Muscle layer of colon (tissue), 2 donors: ENCODE measurements around the gene ATP6V0E1.
"Not testable (repeated sequence)": the region's sequence is repeated elsewhere in the genome, so short reads cannot be mapped to it uniquely, and the experiment has no call there.

Source experiments
- H3K27ac ChIP-seq: one replicate; pipeline ENCODE4 v1.7.0; 2013; ENCODE audit warnings: low read depth, mild to moderate bottlenecking, low read length, moderate library complexity
- H3K27me3 ChIP-seq, 2 donors: one replicate each; pipeline ENCODE4 v1.7.0; 2013; ENCODE audit warnings: low read length in 2 of 2, mild to moderate bottlenecking in 2 of 2; ENCODE audit not compliant: insufficient read depth in 2 of 2, control insufficient read depth in 1 of 2
- H3K36me3 ChIP-seq: one replicate; pipeline ENCODE4 v1.7.0; 2013; ENCODE audit warnings: mild to moderate bottlenecking, low read length; ENCODE audit not compliant: insufficient read depth
- H3K4me1 ChIP-seq: one replicate; pipeline ENCODE4 v1.7.0; 2013; ENCODE audit warnings: mild to moderate bottlenecking, low read length; ENCODE audit not compliant: insufficient read depth
- H3K4me3 ChIP-seq, 2 donors: one replicate each; pipeline ENCODE4 v1.7.0; 2013; ENCODE audit warnings: low read length in 2 of 2, low read depth in 1 of 2, mild to moderate bottlenecking in 1 of 2, moderate library complexity in 1 of 2
- H3K9ac ChIP-seq: one replicate; pipeline ENCODE4 v1.7.0; 2013; ENCODE audit warnings: low read length
- H3K9me3 ChIP-seq: one replicate; pipeline ENCODE4 v1.7.0; 2013; ENCODE audit warnings: mild to moderate bottlenecking, low read length
- donor health status: abdominal sarcoma.
- donor health status: Adenocarcinoma of cecum.

The ATP6V0E1 gene

GRCh38 chr5:173041881-173042762 lies 58.6 kb downstream of the ATP6V0E1 start:
- Histone ChIP-seq H3K9me3 (no peaks in the 10 kb centered on the region), H3K9ac (no peak overlapping the region), H3K4me3 (no peak overlapping the region), H3K27me3 (no peaks in the 10 kb centered on the region), H3K36me3 (no peaks in the 10 kb centered on the region), H3K4me1 (no peaks in the 10 kb centered on the region), H3K27ac (no peak overlapping the region)

- Histone ChIP-seq H3K9me3 (no peaks in the 10 kb centered on the region), H3K27ac (no peak overlapping the region), H3K4me3 (no peak overlapping the region), H3K27me3 (no peaks in the 10 kb centered on the region), H3K4me1 (no peaks in the 10 kb centered on the region), H3K36me3 (no peaks in the 10 kb centered on the region), H3K9ac (no peak overlapping the region)
Observed at GRCh38 chr5:173042763-173043107, 59.2 kb downstream of the ATP6V0E1 start.

DNA sequence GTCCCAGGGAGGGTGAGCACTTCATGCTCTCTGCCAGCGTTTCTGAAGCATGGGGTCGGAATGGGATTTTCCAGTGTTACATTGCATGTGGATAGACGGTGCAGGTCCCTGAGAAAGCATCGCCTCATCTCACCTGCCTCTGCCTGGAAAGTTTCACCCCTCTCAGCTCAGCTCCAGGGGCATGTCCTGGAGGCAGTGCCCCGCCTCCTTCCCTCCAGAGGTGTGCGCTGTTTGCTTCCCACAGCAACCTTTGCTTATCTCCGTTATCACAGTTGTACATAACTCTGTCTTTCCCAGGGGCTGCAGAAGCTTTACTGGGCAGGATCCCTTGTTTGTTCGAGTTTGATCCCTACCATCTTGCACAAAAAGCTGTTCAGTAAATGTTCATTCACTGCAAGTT lies 61.9 kb downstream of the ATP6V0E1 start:
- H3K36me3 ChIP-seq = no peaks in the 10 kb centered on the region
- no peak overlapping the region for H3K4me3 ChIP-seq
- H3K9ac ChIP-seq = no peak overlapping the region
- H3K27me3 ChIP-seq = no peaks in the 10 kb centered on the region
- H3K4me1 ChIP-seq = no peaks in the 10 kb centered on the region
- no peak overlapping the region for H3K27ac ChIP-seq
- H3K9me3 ChIP-seq = no peaks in the 10 kb centered on the region

DNA sequence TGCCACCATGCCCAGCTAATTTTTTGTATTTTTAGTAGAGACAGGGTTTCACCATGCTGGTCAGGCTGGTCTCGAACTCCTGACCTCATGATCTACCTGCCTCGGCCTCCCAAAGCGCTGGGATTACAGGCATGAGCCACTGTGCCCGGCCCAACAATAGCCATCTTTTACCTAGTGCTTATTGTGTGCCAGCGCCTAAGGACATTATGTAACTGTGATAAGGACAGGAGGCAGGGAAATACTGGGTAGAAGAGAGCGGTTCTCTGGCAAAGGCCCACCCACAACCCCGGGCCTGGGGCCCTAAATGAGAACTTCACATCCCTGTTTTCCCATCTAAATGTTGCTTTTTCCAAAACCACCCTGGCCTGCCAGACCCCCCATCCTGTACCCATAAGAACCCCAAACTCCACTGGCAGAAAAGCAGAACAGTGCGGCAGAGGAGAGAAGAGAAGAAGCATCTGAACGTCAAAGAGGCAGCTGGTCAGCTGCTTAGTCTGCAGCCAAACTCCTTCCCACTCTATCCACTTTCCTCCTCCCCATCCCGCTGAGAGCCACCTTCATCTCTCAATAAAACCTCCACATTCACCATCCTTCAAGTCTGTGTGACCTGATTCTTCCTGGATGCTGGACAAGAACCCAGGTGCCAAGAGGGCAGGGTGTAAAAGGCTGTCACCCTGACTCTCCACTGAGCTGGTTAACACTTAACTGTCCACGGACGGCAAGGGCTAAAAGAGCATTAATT lies 63.7 kb downstream of the ATP6V0E1 start:
- not testable (repeated sequence) for H3K4me1 ChIP-seq

DNA sequence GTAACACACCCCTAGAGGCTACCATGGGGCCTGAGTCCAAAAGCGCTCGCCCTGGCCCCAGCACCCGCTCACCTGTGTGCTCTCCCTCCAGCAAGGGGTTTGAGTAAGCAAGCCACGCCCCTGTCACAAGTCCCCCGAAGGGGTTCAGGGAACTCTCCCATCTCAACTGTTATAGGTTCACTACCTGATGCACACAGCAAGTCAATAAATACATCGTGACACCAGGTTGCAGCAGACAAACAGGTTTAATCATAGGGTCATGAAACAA lies 64.2 kb downstream of the ATP6V0E1 start:
- no peak overlapping the region for H3K9ac ChIP-seq
- H3K4me3 ChIP-seq = no peak overlapping the region
- no peak overlapping the region for H3K27ac ChIP-seq
- no peaks in the 10 kb centered on the region for H3K27me3 ChIP-seq
- H3K9me3 ChIP-seq = no peaks in the 10 kb centered on the region
- H3K4me1 ChIP-seq = peaks cover 4% of the 10 kb centered on the region
- no peaks in the 10 kb centered on the region for H3K36me3 ChIP-seq

More for the DNA sequence above, 63.7 kb downstream of the ATP6V0E1 start:
- not testable (repeated sequence) for H3K9ac ChIP-seq, H3K36me3 ChIP-seq, H3K27ac ChIP-seq, H3K4me3 ChIP-seq, H3K27me3 ChIP-seq, H3K9me3 ChIP-seq

- Histone ChIP-seq H3K9ac (no peak overlapping the region), H3K4me1 (peaks cover 9% of the 10 kb centered on the region), H3K4me3 (no peak overlapping the region), H3K36me3 (no peaks in the 10 kb centered on the region), H3K27ac (no peak overlapping the region), H3K9me3 (no peaks in the 10 kb centered on the region), H3K27me3 (no peaks in the 10 kb centered on the region)
Observed at GRCh38 chr5:173050791-173051190, 67.2 kb downstream of the ATP6V0E1 start.

DNA sequence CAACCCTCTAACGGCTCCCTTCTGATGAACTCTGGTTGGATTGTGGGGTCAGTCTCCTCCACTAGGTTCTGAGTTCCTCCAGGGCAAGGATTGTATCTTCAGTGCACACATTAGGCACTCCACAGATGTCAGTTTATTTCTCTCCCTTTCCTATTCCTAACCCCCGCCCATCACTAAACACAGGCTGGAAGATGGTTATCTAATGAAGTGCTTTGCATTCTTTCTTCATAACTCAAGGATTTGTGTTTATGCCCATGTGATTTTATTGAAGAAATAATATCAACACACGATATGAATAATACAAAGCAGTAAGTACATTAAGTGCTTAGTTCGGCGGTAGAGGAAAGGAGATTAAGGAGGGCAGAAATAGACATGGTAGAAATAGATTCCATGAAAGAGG lies 68.2 kb downstream of the ATP6V0E1 start:
- Histone ChIP-seq H3K9ac (no peak overlapping the region), H3K9me3 (no peaks in the 10 kb centered on the region), H3K27ac (no peak overlapping the region)

DNA sequence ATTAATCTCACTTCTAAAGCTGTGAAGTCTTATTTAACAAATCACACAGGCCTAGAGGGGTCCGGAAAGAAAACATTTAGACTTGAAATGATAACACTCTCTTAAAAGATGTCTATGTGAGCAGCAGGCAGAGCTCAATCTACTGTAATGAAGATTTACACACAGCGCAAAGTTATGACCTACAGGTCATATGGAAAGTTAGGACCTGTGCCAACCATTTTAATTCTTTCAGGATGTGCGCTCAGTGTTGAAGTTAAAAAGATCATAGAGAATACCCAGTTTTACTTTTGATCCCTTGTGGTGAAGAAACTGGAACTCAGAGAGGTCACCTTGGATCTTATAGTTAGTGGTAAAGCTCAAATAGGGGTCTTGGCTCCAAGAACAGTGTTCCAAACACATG lies 69.5 kb downstream of the ATP6V0E1 start:
- Histone ChIP-seq H3K4me1 (peaks cover 13% of the 10 kb centered on the region), H3K9me3 (no peaks in the 10 kb centered on the region), H3K27ac (no peak overlapping the region), H3K4me3 (no peak overlapping the region), H3K27me3 (no peaks in the 10 kb centered on the region), H3K36me3 (no peaks in the 10 kb centered on the region), H3K9ac (no peak overlapping the region)

More for the DNA sequence above, 68.2 kb downstream of the ATP6V0E1 start:
- Histone ChIP-seq H3K4me1 (peaks cover 9% of the 10 kb centered on the region), H3K36me3 (no peaks in the 10 kb centered on the region), H3K4me3 (no peak overlapping the region), H3K27me3 (no peaks in the 10 kb centered on the region)

DNA sequence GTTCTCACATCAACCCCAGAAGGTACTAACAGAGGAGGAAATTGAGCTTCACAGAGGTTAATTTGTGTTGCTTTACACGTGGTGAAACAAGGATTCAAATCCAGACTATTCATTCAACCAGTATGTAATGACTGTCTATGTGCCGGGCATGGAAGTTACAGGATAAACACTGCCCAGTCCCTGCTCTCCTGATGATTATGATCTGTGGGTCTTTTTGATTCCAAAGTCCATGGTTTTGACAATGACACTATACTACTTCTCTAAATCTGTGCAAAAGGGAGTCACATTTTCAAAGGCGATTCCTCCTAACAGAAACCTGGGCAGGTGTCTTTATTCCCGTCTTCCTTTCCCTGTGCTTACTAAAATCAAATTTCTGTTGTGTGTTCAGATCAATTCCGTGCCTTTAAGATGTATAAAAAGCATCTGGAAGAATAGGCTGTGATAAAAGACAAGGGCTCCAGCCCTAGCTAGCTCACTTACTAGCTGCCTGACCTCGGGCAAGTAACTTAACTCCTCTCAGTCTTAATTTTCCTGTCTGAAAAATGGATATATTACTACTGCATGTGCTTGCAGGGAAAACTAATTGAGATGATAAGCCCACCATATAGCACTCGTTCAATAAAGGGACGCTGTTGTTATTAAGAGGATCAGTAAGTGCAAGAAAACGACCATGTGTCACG lies 71.6 kb downstream of the ATP6V0E1 start:
- Histone ChIP-seq H3K9ac (peak overlapping the region; percentile 2), H3K27me3 (no peaks in the 10 kb centered on the region), H3K36me3 (no peaks in the 10 kb centered on the region), H3K4me1 (peaks cover 23% of the 10 kb centered on the region), H3K27ac (no peak overlapping the region), H3K4me3 (peak overlapping the region in 1 of 2 donors; percentile 90), H3K9me3 (no peaks in the 10 kb centered on the region)

DNA sequence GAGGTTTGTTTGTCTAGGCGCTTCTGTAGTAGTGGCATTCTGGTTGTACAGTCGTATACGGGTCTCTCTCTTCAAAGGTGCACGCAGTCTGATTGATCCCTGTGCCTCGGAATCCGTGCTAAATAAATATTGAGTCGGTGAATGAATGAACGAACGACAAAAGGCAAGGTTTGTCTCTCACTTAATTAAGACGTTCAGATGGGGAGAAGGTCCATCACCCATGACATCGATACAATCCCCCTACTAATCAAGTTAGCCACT lies 72.1 kb downstream of the ATP6V0E1 start:
- Histone ChIP-seq H3K9ac (peak overlapping the region; percentile 2), H3K4me1 (peaks cover 28% of the 10 kb centered on the region), H3K27ac (no peak overlapping the region), H3K27me3 (no peaks in the 10 kb centered on the region), H3K36me3 (peaks cover 4% of the 10 kb centered on the region), H3K4me3 (peak overlapping the region; percentile 69 to 90), H3K9me3 (no peaks in the 10 kb centered on the region)

DNA sequence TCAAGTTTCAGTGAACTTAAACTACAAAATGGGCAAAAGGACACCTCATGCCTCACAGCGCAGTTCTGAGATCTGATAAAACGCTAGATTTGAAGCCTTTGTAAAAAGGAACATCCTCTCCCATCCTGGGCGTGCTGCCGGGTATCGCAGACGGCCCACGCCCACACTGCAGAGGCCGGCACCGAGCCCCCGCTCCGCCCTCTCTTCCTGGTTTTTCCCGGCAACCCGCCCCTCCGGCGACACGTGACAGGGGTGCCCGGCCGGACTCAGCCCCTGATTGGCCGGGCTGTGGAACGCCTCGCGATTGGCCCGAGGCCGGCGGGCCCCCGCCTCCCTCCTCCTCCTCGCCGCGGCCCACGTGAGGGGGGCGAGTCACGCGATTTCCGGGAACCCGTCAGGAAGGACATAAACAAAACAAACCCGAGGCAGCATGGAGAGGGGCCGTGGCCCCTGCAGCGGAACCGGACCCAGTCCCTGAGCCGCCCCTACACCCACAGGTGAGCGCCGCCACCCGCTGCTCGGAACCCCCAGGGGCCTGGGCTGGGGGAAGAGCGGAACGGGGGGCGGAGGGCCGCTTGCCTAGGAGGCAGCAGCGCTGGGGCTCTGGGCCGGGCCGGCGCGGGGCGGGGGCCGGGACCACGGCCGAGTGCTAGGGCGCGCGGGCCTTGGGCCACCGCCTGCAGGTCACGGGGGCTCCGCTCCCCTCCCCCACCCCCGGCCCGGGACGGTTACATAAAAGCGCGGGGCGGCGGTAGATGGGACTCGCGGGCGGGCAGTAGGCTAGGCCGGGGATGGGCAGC lies 72.6 kb downstream of the ATP6V0E1 start, which contains the start of gene CREBRF:
TSS of gene CREBRF (plus strand) at position 370 of the 800 bp plus-strand sequence. CDS start 24,424 bp downstream, outside the sequence.
- peak within 1 kb of the TSS; percentile 90 to 97 for H3K4me3 ChIP-seq
- H3K27ac ChIP-seq = peak within 1 kb of the TSS; percentile 94
- peaks cover 30% of the 10 kb centered on the region for H3K4me1 ChIP-seq
- H3K36me3 ChIP-seq = peaks cover 4% of the 10 kb centered on the region
- H3K27me3 ChIP-seq = no peaks in the 10 kb centered on the region
- peak within 1 kb of the TSS; percentile 59 for H3K9ac ChIP-seq
- no peaks in the 10 kb centered on the region for H3K9me3 ChIP-seq
